HepG2 (cell line): ENCODE results near the gene RAB3IP. TPM values are rescaled to one million over a fixed set of nuclear protein-coding genes. Genes with fewer than 3 reads are reported as not detected.

Experiments
- ATAC-seq: fragments of 200-7000 bp; cut with Tn5 transposase; 3 replicates; pipeline ENCODE4 v1.9.1; 2020; ENCODE audit warnings: mild to moderate bottlenecking, moderate library complexity
- BruUV-seq: library from RNA; stranded (reverse); fragments of 400-500 nt; replicated peaks from 2 replicates; lab custom pipeline; 2021; lab: Mats Ljungman, UMichigan
- CTCF ChIA-PET: fragments of 300-600 bp; formaldehyde crosslinking; extraction: SDS; loops from one replicate; lab custom pipeline; 2021; ENCODE audit warnings: low total read pairs, inconsistent platforms, low intra/inter-chr PET ratio; lab: Yijun Ruan, JAX
- POLR2A ChIA-PET: fragments of 350-600 bp; sonication (Branson Sonifier 250); formaldehyde crosslinking; loops from one replicate; lab custom pipeline; 2020; ENCODE audit warnings: antibody characterized with exemption, inconsistent platforms; lab: Yijun Ruan, JAX
- DNase-seq: peaks from one replicate; pipeline ENCODE4 v3.0.0-alpha.2; 2015; ENCODE audit warnings: low spot score
- FAIRE-seq: peaks from 3 replicates; lab custom pipeline; 2011; peaks lifted over from hg19 to GRCh38; lab: Jason Lieb, UNC
- H2AFZ ChIP-seq: one replicate; pipeline ENCODE4 v1.6.1; 2011; ENCODE audit warnings: low read length, inconsistent platforms
- H3K27ac ChIP-seq: fragments of 300-600 bp; 3 replicates; pipeline ENCODE4 v1.8.0; 2011; ENCODE audit warnings: mixed run types, mild to moderate bottlenecking, mixed read lengths, low read length, inconsistent platforms; ENCODE audit not compliant: insufficient read depth; ENCODE audit errors: extremely low read length
- H3K27me3 ChIP-seq, 2 experiments: fragments of 200-600 bp in 1 of 2; 2 replicates in 1 of 2; 3 replicates in 1 of 2; pipeline versions ENCODE4 v1.6.0 to v1.8.0; 2011; ENCODE audit warnings: low read length in 2 of 2, mild to moderate bottlenecking in 2 of 2, moderate library complexity in 2 of 2, inconsistent platforms in 1 of 2; ENCODE audit not compliant: insufficient read depth in 2 of 2, control insufficient read depth in 1 of 2
- H3K36me3 ChIP-seq, 2 experiments: fragments of 200-600 bp in 1 of 2; replicated peaks in 1 of 2; 2 replicates in 1 of 2; 3 replicates in 1 of 2; pipeline versions ENCODE4 v1.5.1 to v1.8.0; 2011; ENCODE audit warnings: low read length in 2 of 2, inconsistent platforms in 1 of 2; ENCODE audit not compliant: insufficient read depth in 2 of 2, control insufficient read depth in 1 of 2
- H3K4me1 ChIP-seq: 2 replicates; pipeline ENCODE4 v1.5.1; 2012; ENCODE audit warnings: low read length, inconsistent platforms; ENCODE audit not compliant: insufficient read depth
- H3K4me2 ChIP-seq: 2 replicates; pipeline ENCODE4 v1.6.0; 2011; ENCODE audit warnings: low read depth, low read length, inconsistent platforms
- H3K4me3 ChIP-seq, 3 experiments: fragments of 200-600 bp in 1 of 3; sonication (generic), shearing (Covaris generic) in 1 of 3; replicated peaks in 1 of 3; 2 replicates each; pipeline ENCODE4 v1.5.1; 2011 to 2016; ENCODE audit warnings: low read length in 3 of 3, inconsistent platforms in 2 of 3, low read depth in 2 of 3, mild to moderate bottlenecking in 2 of 3, control low read depth in 1 of 3, mixed read lengths in 1 of 3; ENCODE audit not compliant: insufficient read depth in 1 of 3
- H3K79me2 ChIP-seq: one replicate; pipeline ENCODE4 v1.6.1; 2011; ENCODE audit warnings: low read length, inconsistent platforms; ENCODE audit not compliant: insufficient read depth
- H3K9ac ChIP-seq: 2 replicates; pipeline ENCODE4 v1.6.0; 2011; ENCODE audit warnings: mild to moderate bottlenecking, low read depth, low read length, inconsistent platforms; ENCODE audit not compliant: insufficient read depth
- H3K9me3 ChIP-seq: 2 replicates; pipeline ENCODE4 v1.5.1; 2012; ENCODE audit warnings: mild to moderate bottlenecking, low read length
- H4K20me1 ChIP-seq: 2 replicates; pipeline ENCODE4 v1.6.0; 2011; ENCODE audit warnings: inconsistent platforms, mild to moderate bottlenecking, low read length, moderate library complexity; ENCODE audit not compliant: insufficient read depth
- ATAD3A ChIP-seq: sonication (generic); formaldehyde crosslinking; IDR thresholded peaks from 2 replicates; pipeline ENCODE4 v1.4.0; 2020; ENCODE audit warnings: missing genetic modification reagents
- ERF ChIP-seq: IDR thresholded peaks from 2 replicates; pipeline ENCODE4 v1.6.1; 2018; ENCODE audit warnings: missing biosample characterization, missing genetic modification reagents
- KLF13 ChIP-seq: sonication (generic); formaldehyde crosslinking; IDR thresholded peaks from 2 replicates; pipeline ENCODE4 v1.4.0; 2020; ENCODE audit warnings: mild to moderate bottlenecking, missing genetic modification reagents
- MAFF ChIP-seq: IDR thresholded peaks from 2 replicates; pipeline ENCODE4 v1.6.1; 2011; ENCODE audit warnings: low read depth, low read length, improper control_type of control experiment
- MAFK ChIP-seq, 2 experiments: IDR thresholded peaks in 1 of 2; conservative IDR thresholded peaks in 1 of 2; 2 replicates each; pipeline ENCODE4 v1.6.1; 2011; ENCODE audit warnings: improper control_type of control experiment in 2 of 2, low read length in 2 of 2
- NFIC ChIP-seq: IDR thresholded peaks from 2 replicates; pipeline ENCODE4 v1.6.1; 2012; ENCODE audit warnings: mild to moderate bottlenecking, low read length, inconsistent platforms
- NFRKB ChIP-seq: fragments of 450-650 bp; IDR thresholded peaks from 2 replicates; pipeline ENCODE4 v1.6.1; 2017
- ZNF335 ChIP-seq: sonication (generic); formaldehyde crosslinking; IDR thresholded peaks from 2 replicates; pipeline ENCODE4 v1.4.0; 2020; ENCODE audit warnings: missing genetic modification reagents
- ZNF772 ChIP-seq: sonication (generic); formaldehyde crosslinking; IDR thresholded peaks from 2 replicates; pipeline ENCODE4 v1.5.0; 2020; ENCODE audit warnings: mild to moderate bottlenecking, missing genetic modification reagents
- ZNF792 ChIP-seq: IDR thresholded peaks from 2 replicates; pipeline ENCODE4 v1.6.1; 2016
- WGBS: methylation state at CpG from one replicate; pipeline ENCODE4 v1.1.6; 2017; ENCODE audit warnings: low lambda C conversion rate; 5-methylcytosine and 5-hydroxymethylcytosine counted together
- in situ Hi-C: cut with HindIII; loops from 2 replicates; pipeline ENCODE4 v1.10.0; 2017; ENCODE audit warnings: low pct_unique_long_range_greater_than_20kb; ENCODE audit not compliant: extremely low pct_ligation_motif_present
- intact Hi-C: fragments of 100-400 bp; cut with micrococcal nuclease; formaldehyde crosslinking; loops from one replicate; pipeline ENCODE4 v1.10.0; 2022; ENCODE audit not compliant: unreplicated experiment
- polyA plus RNA-seq, 8 experiments: library from polyadenylated mRNA; depleted of rRNA in 3 of 8; stranded (reverse) in 7 of 8; unstranded in 1 of 8; fragments of >200 nt; fragmentation: Illumina TruSeq in 4 of 8; extraction: Trizol in 4 of 8; gene quantifications; 2 replicates each; pipeline versions ENCODE4 v1.2.1 to v1.2.3, GENCODE V29; 2011 to 2016; ENCODE audit warnings: low read depth in 4 of 8, missing spikeins in 1 of 8, mixed read lengths in 1 of 8; ENCODE audit not compliant: insufficient read depth in 1 of 8
- total RNA-seq, 5 experiments: library from RNA; depleted of rRNA; stranded (reverse); fragments of >200 nt; fragmentation: Illumina TruSeq; extraction: Trizol; gene quantifications; 2 replicates each; pipeline ENCODE4 v1.2.3, GENCODE V29; 2016; ENCODE audit warnings: low read depth in 1 of 5
- TF ChIP-seq, protein P1 (sequence below): sonication (generic); formaldehyde crosslinking; IDR thresholded peaks from 2 replicates; pipeline ENCODE4 v1.8.0; 2022; ENCODE audit warnings: low read depth, missing genetic modification reagents
- TF ChIP-seq, protein P2 (sequence below): sonication (generic); formaldehyde crosslinking; IDR thresholded peaks from 2 replicates; pipeline ENCODE4 v1.5.1; 2020; ENCODE audit warnings: missing genetic modification reagents, mild to moderate bottlenecking, borderline replicate concordance
- TF ChIP-seq, protein P3 (sequence below): sonication (generic); formaldehyde crosslinking; IDR thresholded peaks from 2 replicates; pipeline ENCODE4 v1.8.0; 2022; ENCODE audit warnings: missing genetic modification reagents, mild to moderate bottlenecking, borderline replicate concordance

RAB3IP gene
- total and polyA plus RNA-seq, 2 of the 13 experiments (the other 11 are each of a cell fraction or from before 2014, with no cell fraction given), result 33.6 to 41.1 TPM

DNA sequence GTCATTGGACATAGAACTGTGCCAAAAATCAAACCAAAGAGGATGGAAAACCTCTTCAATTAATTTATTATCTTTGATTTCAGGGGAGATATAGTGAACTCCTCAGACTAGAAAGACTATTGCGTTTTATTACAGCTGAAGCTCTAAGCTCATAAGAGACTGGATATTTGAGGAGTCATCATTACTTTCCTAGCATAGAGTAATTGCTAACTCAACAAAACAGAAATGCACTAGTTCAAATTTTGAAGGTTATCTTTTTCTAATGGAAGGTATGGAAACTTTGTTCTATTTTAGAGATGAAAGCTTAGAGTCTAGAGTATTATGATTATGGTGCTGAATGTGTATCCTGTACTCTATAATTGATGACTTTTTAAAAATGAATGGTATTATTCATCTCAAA, 34.3 kb upstream of the RAB3IP start:
- no peak overlapping the region for H3K9ac ChIP-seq
- ChIA-PET CTCF (no interaction called here), POLR2A (no interaction called here)
- intact Hi-C loops (no loop called here), in situ Hi-C loops (no loop called here)
- H2AFZ ChIP-seq, result no peak overlapping the region
- H3K4me3 ChIP-seq, result no peak overlapping the region
- 0% methylated on average over 1 of the region's 1 CpG for WGBS
- no peaks in the 10 kb centered on the region for H3K36me3 ChIP-seq
- no peaks in the 10 kb centered on the region for H3K9me3 ChIP-seq
- no TSS peak for BruUV-seq
- H3K27me3 ChIP-seq, result peaks cover 0 to 5% of the 10 kb centered on the region in 2 experiments; a peak in 2 of 5 replicates
- TF ChIP-seq MAFK (conservative IDR thresholded peaks at IDR 0.05 in 1 of 2, IDR thresholded peaks at IDR 0.05 in 1 of 2; ENCODE audit: low read length in 2 of 2) (peak; percentile 57 to 70; a peak in 3 of 4 replicates), ATAD3A (CRISPR knock-in tag) (no peak), MAFF (peak; percentile 66)
- no peaks in the 10 kb centered on the region for H3K4me1 ChIP-seq
- no peak overlapping the region for H3K27ac ChIP-seq
- FAIRE-seq (no peak), ATAC-seq (no peak), DNase-seq (no peak)
- no peaks in the 10 kb centered on the region for H4K20me1 ChIP-seq
- H3K79me2 ChIP-seq, result no peaks in the 10 kb centered on the region
- no peak overlapping the region for H3K4me2 ChIP-seq

DNA sequence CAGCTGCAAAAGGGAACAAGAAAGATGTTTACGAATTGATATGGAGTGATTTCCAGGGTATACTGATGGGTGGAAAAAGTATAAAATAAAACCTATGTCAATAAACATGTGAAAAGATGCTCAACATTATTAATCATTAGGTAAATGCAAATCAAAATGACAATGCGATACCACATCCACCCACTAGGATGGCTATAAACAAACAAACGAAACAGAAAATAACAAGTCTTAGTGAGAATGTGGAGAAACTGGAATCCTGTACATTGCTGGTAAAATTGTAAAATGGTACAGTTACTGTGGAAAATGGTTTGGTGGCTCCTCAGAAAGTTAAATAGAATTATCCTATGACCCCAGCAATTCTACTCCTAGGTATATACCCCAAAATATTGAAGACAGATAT, 30.0 kb upstream of the RAB3IP start:
- FAIRE-seq (no peak), ATAC-seq (no peak), DNase-seq (no peak)
- Histone ChIP-seq H4K20me1 (no peaks in the 10 kb centered on the region), H3K4me3 (no peak overlapping the region), H3K79me2 (no peaks in the 10 kb centered on the region), H3K27me3 (peaks cover 0 to 5% of the 10 kb centered on the region in 2 experiments; a peak in 2 of 5 replicates), H3K36me3 (no peaks in the 10 kb centered on the region), H2AFZ (no peak overlapping the region), H3K4me2 (no peak overlapping the region), H3K27ac (no peak overlapping the region), H3K4me1 (no peaks in the 10 kb centered on the region), H3K9ac (no peak overlapping the region), H3K9me3 (no peaks in the 10 kb centered on the region)
- ChIA-PET POLR2A (no interaction called here), CTCF (no interaction called here)
- in situ Hi-C loops (no loop called here), intact Hi-C loops (no loop called here)
- 51% methylated on average over 3 of the region's 3 CpGs for WGBS
- BruUV-seq, result no TSS peak
- TF ChIP-seq KLF13 (no peak), ERF (no peak), ZNF792 (CRISPR knock-in tag) (no peak), ZNF772 (CRISPR knock-in tag) (no peak), NFIC (no peak), ZNF335 (CRISPR knock-in tag) (no peak), NFRKB (no peak)
- TF ChIP-seq, protein P1, sequence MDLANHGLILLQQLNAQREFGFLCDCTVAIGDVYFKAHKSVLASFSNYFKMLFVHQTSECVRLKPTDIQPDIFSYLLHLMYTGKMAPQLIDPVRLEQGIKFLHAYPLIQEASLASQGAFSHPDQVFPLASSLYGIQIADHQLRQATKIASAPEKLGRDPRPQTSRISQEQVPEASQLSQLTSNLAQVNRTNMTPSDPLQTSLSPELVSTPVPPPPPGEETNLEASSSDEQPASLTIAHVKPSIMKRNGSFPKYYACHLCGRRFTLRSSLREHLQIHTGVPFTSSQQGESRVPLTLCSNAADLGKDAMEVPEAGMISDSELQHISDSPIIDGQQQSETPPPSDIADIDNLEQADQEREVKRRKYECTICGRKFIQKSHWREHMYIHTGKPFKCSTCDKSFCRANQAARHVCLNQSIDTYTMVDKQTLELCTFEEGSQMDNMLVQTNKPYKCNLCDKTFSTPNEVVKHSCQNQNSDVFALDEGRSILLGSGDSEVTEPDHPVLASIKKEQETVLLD (CRISPR knock-in tag), result no peak
- TF ChIP-seq, protein P2, sequence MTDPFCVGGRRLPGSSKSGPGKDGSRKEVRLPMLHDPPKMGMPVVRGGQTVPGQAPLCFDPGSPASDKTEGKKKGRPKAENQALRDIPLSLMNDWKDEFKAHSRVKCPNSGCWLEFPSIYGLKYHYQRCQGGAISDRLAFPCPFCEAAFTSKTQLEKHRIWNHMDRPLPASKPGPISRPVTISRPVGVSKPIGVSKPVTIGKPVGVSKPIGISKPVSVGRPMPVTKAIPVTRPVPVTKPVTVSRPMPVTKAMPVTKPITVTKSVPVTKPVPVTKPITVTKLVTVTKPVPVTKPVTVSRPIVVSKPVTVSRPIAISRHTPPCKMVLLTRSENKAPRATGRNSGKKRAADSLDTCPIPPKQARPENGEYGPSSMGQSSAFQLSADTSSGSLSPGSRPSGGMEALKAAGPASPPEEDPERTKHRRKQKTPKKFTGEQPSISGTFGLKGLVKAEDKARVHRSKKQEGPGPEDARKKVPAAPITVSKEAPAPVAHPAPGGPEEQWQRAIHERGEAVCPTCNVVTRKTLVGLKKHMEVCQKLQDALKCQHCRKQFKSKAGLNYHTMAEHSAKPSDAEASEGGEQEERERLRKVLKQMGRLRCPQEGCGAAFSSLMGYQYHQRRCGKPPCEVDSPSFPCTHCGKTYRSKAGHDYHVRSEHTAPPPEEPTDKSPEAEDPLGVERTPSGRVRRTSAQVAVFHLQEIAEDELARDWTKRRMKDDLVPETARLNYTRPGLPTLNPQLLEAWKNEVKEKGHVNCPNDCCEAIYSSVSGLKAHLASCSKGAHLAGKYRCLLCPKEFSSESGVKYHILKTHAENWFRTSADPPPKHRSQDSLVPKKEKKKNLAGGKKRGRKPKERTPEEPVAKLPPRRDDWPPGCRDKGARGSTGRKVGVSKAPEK (CRISPR knock-in tag), result no peak
- TF ChIP-seq, protein P3, sequence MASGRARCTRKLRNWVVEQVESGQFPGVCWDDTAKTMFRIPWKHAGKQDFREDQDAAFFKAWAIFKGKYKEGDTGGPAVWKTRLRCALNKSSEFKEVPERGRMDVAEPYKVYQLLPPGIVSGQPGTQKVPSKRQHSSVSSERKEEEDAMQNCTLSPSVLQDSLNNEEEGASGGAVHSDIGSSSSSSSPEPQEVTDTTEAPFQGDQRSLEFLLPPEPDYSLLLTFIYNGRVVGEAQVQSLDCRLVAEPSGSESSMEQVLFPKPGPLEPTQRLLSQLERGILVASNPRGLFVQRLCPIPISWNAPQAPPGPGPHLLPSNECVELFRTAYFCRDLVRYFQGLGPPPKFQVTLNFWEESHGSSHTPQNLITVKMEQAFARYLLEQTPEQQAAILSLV (CRISPR knock-in tag), result no peak
